ENCODE results near the gene PHACTR4. TPM values are rescaled to one million over a fixed set of nuclear protein-coding genes. Genes with fewer than 3 reads are reported as not detected.
A peak's percentile ranks its signal among the peaks of the same experiment; 100 is the strongest.

PHACTR4 gene
- total and polyA plus RNA-seq, 2 of the 13 experiments (the other 11 are each of a cell fraction or from before 2014, with no cell fraction given), result 13.9 to 17.1 TPM

DNA sequence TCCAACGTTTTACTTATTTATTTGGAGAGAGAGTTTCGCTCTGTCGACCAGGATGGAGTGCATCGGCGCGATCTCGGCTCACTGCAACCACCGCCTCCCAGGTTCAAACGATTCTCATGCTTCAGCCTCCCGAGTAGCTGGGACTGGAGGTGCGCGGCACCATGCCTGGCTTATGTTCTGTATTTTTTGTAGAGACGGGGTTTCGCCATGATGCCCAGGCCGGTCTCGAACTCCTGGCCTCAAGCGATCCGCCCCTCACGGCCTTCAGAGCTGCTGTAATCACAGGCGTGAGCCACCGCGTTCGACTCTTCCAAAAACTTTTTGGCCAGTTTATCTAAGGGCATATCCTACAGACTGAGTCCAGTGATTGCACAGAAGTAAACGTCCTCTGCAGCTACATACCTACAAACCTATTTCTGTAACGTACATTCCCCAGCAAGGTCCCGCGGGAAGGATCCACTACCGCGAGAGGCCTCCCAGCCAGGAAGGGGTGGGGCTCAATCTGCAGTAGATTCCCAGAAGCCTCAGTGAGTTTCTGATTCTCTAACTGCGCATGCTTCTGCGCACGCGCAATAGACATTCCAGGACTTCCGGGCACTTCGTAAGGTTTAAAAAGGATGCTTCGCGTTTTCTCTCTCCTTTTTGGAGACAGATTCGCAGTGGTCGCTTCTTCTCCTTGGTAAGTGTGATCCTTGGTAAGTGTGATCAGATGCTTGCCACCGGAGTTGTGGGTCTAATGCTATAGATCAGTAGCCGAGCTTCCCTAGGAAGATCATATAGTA lies 136.1 kb downstream of the PHACTR4 start, which contains the start of gene RCC1 (continued):
- TF ChIP-seq ZNF124 (CRISPR knock-in tag; IDR thresholded peaks at IDR 0.05) (no peak), SNAPC4 (CRISPR knock-in tag; IDR thresholded peaks at IDR 0.05) (no peak), RXRA (CRISPR knock-in tag; IDR thresholded peaks at IDR 0.05) (no peak; the same call in 1 of the 2 replicates), DR1 (CRISPR knock-in tag; IDR thresholded peaks at IDR 0.05) (peak; percentile 97), UBTF (CRISPR knock-in tag; IDR thresholded peaks at IDR 0.05) (peak; percentile 37), ZNF772 (CRISPR knock-in tag; IDR thresholded peaks at IDR 0.05) (no peak), ZNF235 (CRISPR knock-in tag; IDR thresholded peaks at IDR 0.05; ENCODE audit: borderline replicate concordance) (no peak), KDM2A (CRISPR knock-in tag; IDR thresholded peaks at IDR 0.05; ENCODE audit: borderline replicate concordance, low read depth) (peak; percentile 76), ZNF350 (CRISPR knock-in tag; IDR thresholded peaks at IDR 0.05; ENCODE audit: borderline replicate concordance, low read depth) (peak; percentile 72; the same call in 1 of the 2 replicates), TBL1XR1 (IDR thresholded peaks at IDR 0.05; ENCODE audit: borderline replicate concordance, low read length, partially characterized antibody) (peak; percentile 50), ZSCAN12 (CRISPR knock-in tag; IDR thresholded peaks at IDR 0.05) (no peak), MIXL1 (CRISPR knock-in tag; IDR thresholded peaks at IDR 0.05) (no peak), TFAP4 (IDR thresholded peaks at IDR 0.05; ENCODE audit: borderline replicate concordance, low read depth) (peak; percentile 6; the same call in 1 of the 2 replicates), ZNF274 (CRISPR knock-in tag; IDR thresholded peaks at IDR 0.05) (peak; percentile 69; the same call in 1 of the 2 replicates), MTF2 (CRISPR knock-in tag; IDR thresholded peaks at IDR 0.05; ENCODE audit: borderline replicate concordance) (no peak), ZNF816 (CRISPR knock-in tag; IDR thresholded peaks at IDR 0.05; ENCODE audit: borderline replicate concordance) (no peak), NFE2L2 (IDR thresholded peaks at IDR 0.05; ENCODE audit: low read length) (no peak), SMARCC2 (IDR thresholded peaks at IDR 0.05) (no peak)
- TF ChIP-seq, protein P1, sequence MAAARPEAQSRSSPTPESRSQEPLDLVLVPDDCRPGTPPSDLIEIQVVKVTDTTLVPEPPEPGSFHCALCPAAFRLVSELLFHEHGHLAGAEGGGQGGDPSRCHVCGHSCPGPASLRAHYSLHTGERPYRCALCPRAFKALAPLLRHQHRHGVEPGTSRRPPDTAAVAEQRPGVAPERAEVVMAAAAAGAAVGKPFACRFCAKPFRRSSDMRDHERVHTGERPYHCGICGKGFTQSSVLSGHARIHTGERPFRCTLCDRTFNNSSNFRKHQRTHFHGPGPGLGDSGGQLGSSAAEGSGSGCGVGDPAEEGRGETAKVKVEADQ (CRISPR knock-in tag; IDR thresholded peaks at IDR 0.05; ENCODE audit: borderline replicate concordance), result no peak
